ENCODE results near the gene PACSIN2. TPM values are rescaled to one million over a fixed set of nuclear protein-coding genes. Genes with fewer than 3 reads are reported as not detected.
A peak's percentile ranks its signal among the peaks of the same experiment; 100 is the strongest.

The PACSIN2 gene
- total RNA-seq, 1 experiment from 2014 or later = 70.5 TPM

- peaks cover 8% of the 10 kb centered on the region for H3K9me3 Mint-ChIP-seq
- H3K4me3 Mint-ChIP-seq = peak overlapping the region; percentile 95
- POLR2A ChIA-PET = interaction anchor here (0.6 to 2.5 kb wide), 8 partner anchors 9 to 157 kb away, joined by 3 to 12 read pairs (median 3); partner anchors contain the start of gene ARFGAP3
- H3K36me3 Mint-ChIP-seq = peaks cover 6% of the 10 kb centered on the region
- no peak for DNase-seq (ENCODE audit: low spot score)
- CTCF ChIA-PET = interaction anchor here (0.8 to 2.9 kb wide), 6 partner anchors 11 to 146 kb away, joined by 3 to 16 read pairs (median 7); no protein-coding TSS in a partner anchor
- peaks cover 33% of the 10 kb centered on the region for H3K4me1 Mint-ChIP-seq
- ATAC-seq = no peak
- no peak for TF ChIP-seq ELF4 (CRISPR knock-in tag; IDR thresholded peaks at IDR 0.05; ENCODE audit: low read depth)
- TF ChIP-seq MYBL2 (CRISPR knock-in tag; IDR thresholded peaks at IDR 0.05) = no peak
- 0 out of 2 replicates have a peak, but pooled peaks have one; percentile 30 for TF ChIP-seq ARID4B (CRISPR knock-in tag; IDR thresholded peaks at IDR 0.05; ENCODE audit: borderline replicate concordance)
- peak overlapping the region; percentile 91 for H3K27ac Mint-ChIP-seq
- H3K27me3 Mint-ChIP-seq (ENCODE audit: low read depth) = peaks cover 14% of the 10 kb centered on the region
These were observed 1.3 kb downstream of the PACSIN2 start for GRCh38 chr22:43013355-43014315.

- Mint-ChIP-seq H3K4me3 (no peak overlapping the region), H3K4me1 (peaks cover 38% of the 10 kb centered on the region), H3K9me3 (peaks cover 1% of the 10 kb centered on the region), H3K27me3 (ENCODE audit: low read depth) (peaks cover 14% of the 10 kb centered on the region; the same call in 1 of the 2 replicates), H3K36me3 (peaks cover under 1% of the 10 kb centered on the region), H3K27ac (no peak overlapping the region)
- ATAC-seq (no peak), DNase-seq (ENCODE audit: low spot score) (no peak)
- TF ChIP-seq NR2C2 (CRISPR knock-in tag; IDR thresholded peaks at IDR 0.05) (no peak), MXD4 (CRISPR knock-in tag; IDR thresholded peaks at IDR 0.05; ENCODE audit: borderline replicate concordance) (no peak), ARID4B (CRISPR knock-in tag; IDR thresholded peaks at IDR 0.05; ENCODE audit: borderline replicate concordance) (no peak), PREB (CRISPR knock-in tag; IDR thresholded peaks at IDR 0.05; ENCODE audit: borderline replicate concordance) (no peak), PRRX2 (CRISPR knock-in tag; IDR thresholded peaks at IDR 0.05) (no peak), TEAD1 (CRISPR knock-in tag; IDR thresholded peaks at IDR 0.05) (no peak), EMX1 (CRISPR knock-in tag; IDR thresholded peaks at IDR 0.05) (no peak), ZBTB21 (CRISPR knock-in tag; IDR thresholded peaks at IDR 0.05; ENCODE audit: borderline replicate concordance) (no peak)
- TF ChIP-seq, protein P1, sequence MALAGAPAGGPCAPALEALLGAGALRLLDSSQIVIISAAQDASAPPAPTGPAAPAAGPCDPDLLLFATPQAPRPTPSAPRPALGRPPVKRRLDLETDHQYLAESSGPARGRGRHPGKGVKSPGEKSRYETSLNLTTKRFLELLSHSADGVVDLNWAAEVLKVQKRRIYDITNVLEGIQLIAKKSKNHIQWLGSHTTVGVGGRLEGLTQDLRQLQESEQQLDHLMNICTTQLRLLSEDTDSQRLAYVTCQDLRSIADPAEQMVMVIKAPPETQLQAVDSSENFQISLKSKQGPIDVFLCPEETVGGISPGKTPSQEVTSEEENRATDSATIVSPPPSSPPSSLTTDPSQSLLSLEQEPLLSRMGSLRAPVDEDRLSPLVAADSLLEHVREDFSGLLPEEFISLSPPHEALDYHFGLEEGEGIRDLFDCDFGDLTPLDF (CRISPR knock-in tag; IDR thresholded peaks at IDR 0.05) = no peak
- TF ChIP-seq, protein P2, sequence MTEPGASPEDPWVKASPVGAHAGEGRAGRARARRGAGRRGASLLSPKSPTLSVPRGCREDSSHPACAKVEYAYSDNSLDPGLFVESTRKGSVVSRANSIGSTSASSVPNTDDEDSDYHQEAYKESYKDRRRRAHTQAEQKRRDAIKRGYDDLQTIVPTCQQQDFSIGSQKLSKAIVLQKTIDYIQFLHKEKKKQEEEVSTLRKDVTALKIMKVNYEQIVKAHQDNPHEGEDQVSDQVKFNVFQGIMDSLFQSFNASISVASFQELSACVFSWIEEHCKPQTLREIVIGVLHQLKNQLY (CRISPR knock-in tag; IDR thresholded peaks at IDR 0.05) = no peak
- TF ChIP-seq, protein P3, sequence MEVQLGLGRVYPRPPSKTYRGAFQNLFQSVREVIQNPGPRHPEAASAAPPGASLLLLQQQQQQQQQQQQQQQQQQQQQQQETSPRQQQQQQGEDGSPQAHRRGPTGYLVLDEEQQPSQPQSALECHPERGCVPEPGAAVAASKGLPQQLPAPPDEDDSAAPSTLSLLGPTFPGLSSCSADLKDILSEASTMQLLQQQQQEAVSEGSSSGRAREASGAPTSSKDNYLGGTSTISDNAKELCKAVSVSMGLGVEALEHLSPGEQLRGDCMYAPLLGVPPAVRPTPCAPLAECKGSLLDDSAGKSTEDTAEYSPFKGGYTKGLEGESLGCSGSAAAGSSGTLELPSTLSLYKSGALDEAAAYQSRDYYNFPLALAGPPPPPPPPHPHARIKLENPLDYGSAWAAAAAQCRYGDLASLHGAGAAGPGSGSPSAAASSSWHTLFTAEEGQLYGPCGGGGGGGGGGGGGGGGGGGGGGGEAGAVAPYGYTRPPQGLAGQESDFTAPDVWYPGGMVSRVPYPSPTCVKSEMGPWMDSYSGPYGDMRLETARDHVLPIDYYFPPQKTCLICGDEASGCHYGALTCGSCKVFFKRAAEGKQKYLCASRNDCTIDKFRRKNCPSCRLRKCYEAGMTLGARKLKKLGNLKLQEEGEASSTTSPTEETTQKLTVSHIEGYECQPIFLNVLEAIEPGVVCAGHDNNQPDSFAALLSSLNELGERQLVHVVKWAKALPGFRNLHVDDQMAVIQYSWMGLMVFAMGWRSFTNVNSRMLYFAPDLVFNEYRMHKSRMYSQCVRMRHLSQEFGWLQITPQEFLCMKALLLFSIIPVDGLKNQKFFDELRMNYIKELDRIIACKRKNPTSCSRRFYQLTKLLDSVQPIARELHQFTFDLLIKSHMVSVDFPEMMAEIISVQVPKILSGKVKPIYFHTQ (CRISPR knock-in tag; IDR thresholded peaks at IDR 0.05) = no peak
- TF ChIP-seq, protein P4, sequence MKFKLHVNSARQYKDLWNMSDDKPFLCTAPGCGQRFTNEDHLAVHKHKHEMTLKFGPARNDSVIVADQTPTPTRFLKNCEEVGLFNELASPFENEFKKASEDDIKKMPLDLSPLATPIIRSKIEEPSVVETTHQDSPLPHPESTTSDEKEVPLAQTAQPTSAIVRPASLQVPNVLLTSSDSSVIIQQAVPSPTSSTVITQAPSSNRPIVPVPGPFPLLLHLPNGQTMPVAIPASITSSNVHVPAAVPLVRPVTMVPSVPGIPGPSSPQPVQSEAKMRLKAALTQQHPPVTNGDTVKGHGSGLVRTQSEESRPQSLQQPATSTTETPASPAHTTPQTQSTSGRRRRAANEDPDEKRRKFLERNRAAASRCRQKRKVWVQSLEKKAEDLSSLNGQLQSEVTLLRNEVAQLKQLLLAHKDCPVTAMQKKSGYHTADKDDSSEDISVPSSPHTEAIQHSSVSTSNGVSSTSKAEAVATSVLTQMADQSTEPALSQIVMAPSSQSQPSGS (CRISPR knock-in tag; IDR thresholded peaks at IDR 0.05; ENCODE audit: borderline replicate concordance, low read depth) = no peak
- CTCF ChIA-PET = interaction anchor here (1.1 kb wide), 1 partner anchor 48 kb away, joined by 4 read pairs; no protein-coding TSS in a partner anchor
- POLR2A ChIA-PET = interaction anchor here (0.6 kb wide), 1 partner anchor 171 kb away, joined by 4 read pairs; no protein-coding TSS in a partner anchor
These were observed 2.6 kb downstream of the PACSIN2 start for GRCh38 chr22:43012390-43012789.
